ENCODE measurements around the gene LSAMP.

LSAMP gene

DNA sequence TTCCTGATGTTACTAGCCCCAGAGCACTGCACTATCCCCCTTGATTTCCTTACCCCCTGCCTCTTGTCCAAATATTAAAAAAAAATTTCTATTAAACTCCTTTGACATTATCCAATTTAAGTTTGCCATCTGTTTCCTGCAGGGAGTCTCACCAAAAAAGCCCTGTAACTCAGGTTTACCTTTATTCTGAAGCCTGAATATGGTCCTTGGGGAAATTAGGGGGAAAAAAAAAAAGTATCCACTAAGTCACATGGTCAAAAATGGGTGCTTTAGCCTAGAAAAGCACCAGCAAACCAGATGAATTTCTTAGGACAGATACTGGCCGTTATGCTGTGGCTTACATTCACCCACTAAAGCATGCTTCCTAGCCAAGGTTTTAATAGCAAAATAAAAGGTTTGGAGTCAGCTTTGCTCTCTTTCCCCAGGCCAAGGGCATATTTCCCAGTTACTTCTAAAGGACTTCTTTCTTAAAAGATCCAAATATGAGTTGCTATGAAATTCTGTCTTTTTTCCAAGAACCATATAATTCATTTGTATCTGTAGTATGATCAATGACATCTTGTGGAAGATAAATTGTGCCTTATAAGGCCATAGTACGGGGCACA, 394.9 kb downstream of the LSAMP start:
- no peak for DNase-seq

DNA sequence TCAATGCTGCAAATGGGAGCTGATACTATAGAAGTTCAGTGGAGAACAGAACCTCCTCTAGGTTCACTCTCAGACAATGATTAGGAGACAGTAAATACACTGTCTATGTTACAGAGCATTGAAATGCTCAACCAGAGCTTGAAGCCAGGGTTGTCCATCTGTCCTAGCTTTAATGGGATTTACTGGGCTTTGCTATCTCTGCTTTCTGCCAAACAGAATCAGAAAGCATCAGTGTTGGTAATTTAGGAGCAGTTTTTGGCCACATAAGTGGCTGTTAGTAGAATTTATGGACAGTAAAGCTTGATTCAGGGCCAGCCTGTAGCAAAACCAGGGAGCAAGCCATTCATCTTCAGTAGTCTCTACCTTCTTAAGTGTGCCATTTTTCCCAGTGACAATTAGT, 396.3 kb downstream of the LSAMP start:
- DNase-seq: no peak

DNA sequence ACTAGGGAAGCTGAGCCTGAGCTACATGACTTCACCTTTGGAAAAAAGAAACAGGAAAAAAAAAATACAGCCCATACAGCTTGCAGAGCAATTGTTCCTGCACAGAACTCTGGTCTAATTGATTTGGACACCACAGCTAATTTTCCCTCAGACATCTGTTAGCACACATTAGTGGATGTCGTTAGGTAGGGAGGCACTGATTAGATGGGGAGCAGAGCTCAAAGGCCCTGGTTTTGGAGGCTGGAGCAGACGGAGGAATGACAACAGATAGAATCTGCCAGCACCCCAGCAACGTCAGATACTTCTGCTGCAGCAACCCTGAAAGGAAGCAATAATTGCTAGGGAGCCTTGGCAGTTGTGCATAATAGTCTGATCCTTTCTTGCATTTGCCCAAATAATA, 398.9 kb downstream of the LSAMP start:
- DNase-seq: no peak

DNA sequence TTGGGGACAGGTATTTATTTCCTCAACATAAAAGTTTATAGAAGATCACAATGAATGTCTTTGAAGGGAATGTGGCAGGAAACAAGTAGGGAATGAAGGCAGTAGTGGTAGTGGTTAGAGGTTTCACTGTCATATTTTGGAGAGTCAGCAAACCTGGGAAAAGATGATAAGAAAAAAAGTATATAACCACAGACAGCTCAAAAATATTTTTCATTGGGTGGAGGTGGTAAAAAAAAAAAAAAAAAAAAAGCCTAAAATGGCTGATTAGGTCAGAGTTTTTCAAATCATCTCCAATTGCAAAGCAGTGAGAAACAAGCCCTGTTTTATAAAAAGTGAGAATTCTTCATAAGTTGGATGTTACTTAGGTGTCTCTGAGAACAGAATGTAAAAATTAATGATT, 400.0 kb downstream of the LSAMP start:
- no peak for DNase-seq

DNA sequence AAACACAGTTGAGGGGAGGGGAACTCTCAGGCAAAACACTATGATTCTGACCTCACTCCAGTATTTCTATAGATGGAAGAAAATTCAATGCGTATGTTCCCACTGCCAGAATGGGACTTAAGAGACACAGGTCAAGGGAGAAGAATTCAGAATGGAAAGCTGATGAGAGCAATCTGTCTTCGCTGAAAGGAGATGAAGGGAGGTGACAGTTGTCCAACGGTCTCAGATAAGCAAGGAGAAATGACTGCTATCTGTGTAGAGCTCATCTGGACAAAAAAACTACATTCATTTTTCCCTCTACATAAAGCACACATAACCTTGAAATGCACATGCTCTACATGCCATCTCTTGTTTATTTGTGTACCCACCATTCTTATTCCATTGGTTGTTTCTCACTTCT, 405.1 kb downstream of the LSAMP start:
- DNase-seq: no peak

DNA sequence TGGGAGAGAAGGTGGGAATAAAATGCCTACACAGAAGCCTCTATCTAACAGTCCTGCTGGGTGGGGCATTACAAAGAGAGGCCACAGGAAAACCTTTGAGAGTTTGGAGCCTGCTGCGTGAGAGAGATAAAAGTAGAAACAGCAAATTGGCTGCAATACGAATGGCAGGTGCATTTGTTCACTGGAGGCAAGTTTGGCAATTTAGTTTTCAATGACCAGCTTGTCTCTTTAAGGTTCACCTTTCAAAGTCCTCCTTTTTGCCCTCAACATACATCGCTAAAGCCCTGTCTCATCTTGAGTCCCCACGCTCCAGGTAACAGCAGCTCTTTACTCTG, 405.7 kb downstream of the LSAMP start:
- DNase-seq: no peak

DNA sequence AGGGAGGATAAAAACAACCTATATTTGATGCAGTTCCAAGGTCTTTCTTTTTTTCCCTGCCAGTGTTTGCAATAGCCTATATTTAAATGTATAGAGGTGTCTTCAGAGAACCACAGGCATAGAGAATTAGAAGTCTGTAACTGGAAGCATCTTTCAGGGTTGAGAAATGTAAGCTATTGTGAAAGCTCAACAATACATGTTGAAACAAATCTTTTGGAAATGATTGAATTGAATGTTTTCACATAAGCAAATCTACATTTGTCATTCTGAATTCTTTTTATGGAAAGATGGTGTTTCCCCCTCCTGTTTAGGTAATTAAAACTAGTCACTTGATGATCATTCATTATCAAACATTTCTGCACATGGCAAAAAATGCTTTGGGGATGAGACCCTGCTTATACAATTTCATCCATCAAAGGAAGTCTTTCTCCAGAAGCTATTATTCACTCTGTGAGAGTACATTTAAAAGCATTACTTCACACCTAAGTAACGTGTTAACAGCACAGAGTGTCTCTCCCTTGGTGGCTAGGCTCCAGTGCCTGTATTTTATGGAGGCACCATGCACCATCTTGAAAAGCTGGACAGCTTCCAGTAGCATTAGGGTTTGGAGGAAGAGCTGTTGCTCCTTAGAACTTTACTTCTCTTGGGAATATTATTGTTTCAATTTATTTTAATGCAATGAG, 406.2 kb downstream of the LSAMP start:
- DNase-seq: no peak

DNA sequence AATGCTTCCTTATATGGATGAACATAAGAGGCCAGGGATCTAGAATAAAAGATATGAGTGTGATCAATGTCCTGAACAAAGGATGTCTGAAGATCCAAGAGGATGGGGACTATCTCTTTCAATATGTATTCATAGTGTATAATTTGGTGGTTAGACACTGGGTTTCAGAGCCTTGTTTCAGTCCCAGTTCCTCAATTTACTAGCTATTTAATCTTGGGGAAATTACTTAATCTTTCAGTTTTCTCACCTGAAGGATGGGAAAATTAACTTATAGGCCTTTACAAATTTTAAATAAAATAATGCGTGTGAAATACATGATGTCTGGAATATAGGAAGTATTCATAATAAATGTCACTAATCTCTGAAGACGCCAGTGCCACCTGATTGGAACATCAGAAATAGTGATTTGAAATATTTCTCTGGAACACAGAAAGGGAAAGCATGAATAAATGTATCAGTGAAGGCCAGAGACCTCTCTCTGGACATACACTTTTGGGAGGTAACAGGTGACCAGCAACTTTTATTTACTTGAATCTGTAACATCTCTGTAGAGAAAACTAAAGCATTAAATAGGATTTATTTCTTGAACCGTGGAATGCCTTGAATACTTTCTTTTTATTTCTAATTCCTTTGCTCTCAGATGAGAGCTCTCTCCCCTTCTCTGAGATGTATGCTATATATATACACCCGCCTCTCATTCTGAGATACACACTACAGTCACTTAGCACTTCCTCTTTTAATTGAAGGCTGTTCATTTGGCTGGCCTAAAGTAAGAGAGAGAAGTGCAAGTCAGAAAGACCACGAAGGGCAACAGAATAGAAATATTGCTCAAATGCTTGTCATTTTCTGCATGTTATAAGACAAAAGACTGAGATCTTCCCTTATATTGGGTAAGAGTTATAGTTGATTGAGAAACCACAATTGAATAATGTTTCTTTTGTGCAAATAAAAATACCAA, 407.1 kb downstream of the LSAMP start:
- DNase-seq: no peak

DNA sequence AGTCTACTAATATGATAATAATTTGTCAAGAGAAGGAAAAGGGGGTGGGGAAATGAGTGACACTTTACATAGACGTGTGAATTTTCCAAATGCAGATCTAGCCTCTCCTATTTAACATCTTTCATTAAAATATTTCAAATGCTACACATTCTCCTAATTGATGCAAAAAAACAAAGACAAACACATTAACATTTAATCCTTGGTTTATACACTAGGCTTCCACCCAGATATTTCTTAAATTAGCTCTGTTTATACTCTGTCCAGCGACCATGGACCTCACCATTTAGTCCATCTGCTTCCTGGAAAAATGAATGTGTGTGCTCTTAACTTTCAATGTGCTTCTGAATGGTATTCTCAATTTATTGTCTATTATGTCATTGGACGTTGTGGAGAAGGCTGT, 409.9 kb downstream of the LSAMP start:
- no peak for DNase-seq

DNA sequence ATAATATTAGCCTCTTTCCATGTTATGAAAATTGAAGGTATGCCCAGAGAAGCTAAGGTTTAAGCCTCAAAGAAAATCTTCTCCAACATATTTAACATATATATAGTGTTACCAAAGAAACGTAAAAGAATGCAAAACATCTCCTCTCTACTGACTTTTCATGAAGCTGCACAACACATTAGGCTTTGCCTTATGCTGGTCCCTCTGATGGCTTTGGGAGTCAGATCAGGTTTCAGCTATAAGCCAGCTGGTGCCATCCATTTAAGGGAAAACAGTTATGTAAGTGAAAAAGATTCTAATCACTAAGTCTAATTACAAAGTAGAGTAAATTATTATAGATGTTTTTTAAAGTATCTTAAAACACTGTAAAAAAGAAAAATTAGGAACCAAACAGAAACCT, 410.5 kb downstream of the LSAMP start:
- DNase-seq: no peak

DNA sequence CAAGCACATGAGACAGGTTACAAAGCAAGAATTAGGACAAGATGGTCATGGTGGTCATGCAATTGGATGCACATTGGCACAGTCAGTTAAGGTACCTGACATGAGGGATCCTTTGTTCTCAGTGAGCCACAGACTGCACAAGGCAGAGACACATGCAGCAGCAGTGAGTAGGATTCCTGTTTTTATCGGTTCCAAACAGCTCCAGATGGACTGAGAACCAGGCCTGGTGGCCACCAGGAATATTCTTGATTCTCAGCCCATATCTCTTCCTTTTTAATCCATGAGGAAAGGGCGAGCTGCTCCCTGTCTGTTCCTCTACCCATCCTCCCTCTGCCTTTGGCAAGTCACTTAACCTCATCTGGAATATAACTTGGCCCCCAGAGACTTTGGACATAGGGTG, 411.2 kb downstream of the LSAMP start:
- no peak for DNase-seq

DNA sequence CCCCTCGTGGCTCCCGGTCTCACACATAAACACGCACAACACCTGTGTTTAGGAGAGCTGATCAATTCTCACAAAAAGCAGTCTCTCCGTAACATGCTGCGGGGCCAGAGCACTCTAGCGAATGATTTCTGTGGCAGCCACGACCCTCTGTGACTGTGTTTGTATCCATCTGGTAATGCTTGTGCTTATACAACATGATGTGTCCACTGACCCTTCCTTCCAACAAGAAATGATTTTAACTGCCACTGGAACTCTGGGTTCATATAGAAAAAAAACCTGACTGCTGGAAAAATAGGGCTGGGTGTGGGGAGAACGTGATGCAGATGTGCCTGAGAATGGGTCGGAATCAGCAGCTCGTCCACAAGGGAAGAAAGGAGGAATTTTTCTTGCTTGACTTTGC, 411.8 kb downstream of the LSAMP start:
- no peak for DNase-seq

DNA sequence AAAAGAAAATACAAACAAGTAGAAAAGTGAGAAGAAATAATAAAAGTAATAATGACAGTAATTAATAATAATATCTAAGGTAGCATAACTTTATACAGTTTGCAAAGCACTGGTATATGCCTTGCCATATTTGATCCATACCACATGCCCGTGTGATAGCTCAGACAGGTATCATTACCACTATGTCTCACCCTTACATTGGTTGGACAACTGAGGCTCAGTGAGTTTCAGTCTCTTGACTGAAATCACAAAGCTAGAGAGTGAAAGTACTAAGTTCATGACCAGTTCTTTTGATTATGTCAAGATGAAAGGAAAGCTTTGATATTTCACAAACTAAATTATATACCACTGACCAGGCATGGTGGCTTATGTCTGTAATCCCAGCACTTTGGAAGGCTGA, 413.1 kb downstream of the LSAMP start:
- no peak for DNase-seq

DNA sequence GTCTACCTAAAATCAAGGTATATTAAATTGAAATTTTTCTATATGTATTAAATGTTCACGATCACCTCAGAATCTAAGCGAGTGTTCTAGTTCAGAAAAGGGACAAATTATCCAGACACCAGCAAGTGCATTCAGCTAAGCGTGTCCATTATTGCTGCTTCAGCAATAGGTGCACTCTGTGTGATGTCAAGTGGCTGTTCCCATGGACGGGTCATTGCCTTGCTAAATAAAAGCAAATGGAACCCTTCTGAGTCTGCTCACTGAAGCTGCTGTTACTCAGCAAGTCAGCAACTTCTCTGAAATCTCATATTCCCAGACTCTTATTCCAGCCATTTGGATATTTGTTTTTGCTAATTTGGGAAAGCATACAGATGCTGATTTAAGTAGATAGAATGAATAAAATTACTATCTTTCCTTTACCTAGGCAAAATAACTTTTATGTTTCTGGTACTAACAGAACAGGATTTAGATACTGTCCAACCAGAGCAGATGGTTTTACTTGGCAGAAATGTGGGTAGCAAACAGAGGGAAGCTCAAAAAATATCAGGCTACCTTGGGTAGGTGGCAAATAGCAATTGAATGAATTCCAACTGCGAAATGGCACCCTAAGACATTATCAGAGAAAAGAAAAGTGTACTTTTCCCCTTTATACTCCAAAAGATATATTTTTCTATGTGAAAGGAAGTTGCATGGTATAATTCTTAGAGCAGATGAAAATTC, 415.0 kb downstream of the LSAMP start:
- no peak for DNase-seq

DNA sequence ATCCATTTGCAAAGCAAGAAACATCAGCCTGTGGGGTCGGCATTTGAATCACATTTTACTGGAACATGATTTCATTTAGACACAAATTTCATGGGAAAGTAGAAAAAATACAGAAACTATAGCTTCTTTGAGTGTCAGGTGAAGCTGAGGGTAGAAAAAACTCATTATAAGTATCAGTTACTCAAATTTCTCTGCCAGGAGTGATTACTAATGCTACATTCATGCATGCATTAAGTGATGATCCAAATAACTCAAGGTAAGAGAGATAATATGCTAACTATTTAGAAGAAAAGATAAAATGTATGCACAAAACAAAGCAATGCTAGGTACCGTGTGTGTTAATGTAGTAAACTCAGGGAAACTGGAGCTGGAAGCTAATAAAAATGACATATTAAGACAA, 416.0 kb downstream of the LSAMP start:
- no peak for DNase-seq

DNA sequence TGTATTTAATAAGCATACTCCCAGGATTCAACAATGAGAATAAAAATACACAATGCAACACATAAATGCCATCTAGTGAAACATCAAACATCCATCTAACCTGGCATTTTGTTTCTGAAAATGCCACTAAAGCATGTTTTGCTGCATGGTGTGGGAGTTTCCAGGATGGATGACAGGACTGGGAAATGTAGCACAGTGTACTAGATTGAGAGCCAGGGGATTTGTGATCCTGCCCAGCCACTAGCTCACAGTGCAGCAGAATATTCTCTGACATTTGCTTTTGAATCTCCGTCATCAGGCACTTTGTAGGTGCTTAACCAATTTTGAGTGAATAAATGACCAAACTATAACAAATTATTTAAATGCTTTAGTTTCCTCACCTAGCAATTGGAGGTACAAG, 417.1 kb downstream of the LSAMP start:
- DNase-seq: no peak

DNA sequence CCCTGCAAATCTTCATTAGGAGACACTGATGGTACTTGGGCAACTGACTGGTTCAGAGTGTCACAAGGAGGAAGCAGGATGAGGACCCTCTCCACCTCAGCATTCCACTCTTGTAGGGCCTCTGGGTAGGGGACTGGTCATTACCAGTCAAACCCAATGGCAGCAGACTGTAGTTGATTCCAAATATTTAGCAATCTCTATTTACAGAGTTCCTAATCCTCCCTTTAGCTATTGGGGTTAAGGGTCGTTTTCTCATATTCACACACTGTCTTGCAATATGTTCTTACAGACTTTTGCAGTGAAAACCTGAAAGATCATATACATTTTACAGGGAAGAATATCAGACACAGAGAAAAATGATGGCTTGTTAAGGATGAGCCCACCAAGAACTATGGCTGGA, 424.3 kb downstream of the LSAMP start:
- no peak for DNase-seq

DNA sequence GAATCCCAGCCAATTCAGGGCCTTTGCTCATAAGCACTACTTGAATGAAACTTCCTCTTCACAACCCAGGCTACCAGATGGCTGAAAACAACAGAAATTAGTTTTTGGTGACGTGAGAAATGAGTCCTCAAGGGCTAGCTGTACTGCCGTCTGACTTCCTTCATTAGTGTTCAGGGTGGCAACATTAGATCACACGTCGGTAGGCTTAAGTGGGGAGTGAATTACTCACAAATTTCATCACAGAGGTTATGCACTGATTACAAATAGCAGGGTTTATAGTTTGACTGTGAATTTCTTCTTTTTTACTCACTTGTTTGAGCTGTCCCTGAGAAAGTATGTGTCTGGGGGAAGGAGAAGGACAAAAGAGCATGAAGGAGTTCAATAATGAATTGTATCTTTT, 424.8 kb downstream of the LSAMP start:
- no peak for DNase-seq

DNA sequence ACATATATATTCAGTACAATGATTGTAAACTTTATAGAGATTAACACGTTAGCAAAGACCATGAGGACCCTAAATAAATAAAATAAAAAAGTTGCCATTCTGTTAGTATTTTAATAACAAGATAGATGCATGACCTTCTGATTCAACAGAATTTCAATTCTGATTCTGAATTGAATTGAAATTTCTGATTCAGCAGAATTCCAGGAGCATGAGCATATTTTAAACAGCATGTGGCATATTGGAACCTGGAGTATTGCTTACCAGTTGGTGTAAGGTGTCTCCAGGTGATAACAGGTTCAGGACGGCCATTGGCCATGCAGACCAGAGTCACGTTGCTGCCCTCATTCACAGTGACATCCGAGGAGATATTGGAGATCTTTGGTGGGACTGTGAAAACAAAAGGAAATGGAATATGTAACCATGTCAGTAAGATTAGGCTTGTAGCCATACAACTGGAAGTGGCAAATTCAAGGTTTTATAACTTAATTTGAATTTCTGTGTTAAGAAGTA, 426.0 kb downstream of the LSAMP start:
- no peak for DNase-seq

DNA sequence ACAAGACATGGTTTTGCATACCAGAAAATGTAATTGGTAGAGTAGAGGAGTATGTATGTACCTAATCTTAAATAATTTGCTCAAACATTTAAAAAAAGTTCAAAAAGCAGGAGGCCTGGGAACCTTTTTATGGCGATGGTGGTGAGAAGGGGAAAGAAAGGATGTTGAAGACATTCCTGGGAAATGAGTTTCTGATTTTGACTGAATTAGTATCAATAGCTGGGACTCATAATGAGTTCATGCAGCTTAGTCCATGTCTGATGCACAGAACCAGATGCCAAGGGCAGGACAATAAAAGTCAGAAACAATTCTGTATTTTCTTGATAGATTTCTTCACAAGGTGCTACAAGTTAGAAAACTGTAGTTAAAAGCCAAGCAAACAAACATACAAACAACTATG, 426.6 kb downstream of the LSAMP start:
- DNase-seq: no peak

DNA sequence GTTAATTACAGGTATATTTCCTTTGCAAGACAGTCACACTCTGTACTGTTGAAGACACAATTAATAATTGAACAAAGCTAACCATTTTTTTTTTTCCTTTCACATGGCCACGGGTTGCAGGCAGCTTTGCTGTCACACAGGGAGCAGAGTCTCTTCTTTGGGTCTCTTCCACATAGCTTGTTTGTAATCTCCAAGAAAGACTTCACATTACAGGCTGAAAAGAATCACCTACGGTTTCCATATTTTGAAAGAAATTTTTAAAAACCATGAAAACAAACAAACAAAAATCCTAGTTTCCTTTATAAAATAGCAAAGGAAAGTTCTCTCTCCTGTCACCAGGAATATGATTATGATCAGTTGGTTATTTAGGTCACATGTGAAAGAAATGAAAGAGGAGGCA, 429.4 kb downstream of the LSAMP start:
- no peak for DNase-seq

DNA sequence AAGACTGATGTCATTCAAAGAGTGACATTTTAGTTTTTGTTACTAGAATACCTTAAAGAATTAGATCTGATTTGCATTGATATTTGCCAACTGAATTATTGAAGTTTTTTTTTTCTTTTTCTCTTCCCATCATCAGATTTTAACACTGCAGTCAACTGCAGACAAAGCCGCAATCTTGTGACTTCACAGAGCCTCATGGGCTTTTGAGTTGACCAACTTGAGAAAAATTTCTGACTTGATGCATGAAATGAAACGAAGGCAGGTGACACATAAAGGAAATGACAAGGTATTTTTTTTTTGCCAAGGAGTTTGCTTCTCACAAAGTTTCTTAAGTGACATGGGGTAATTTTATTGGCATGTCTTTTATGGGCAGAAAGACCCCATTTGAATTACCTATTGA, 438.3 kb downstream of the LSAMP start:
- no peak for DNase-seq

DNA sequence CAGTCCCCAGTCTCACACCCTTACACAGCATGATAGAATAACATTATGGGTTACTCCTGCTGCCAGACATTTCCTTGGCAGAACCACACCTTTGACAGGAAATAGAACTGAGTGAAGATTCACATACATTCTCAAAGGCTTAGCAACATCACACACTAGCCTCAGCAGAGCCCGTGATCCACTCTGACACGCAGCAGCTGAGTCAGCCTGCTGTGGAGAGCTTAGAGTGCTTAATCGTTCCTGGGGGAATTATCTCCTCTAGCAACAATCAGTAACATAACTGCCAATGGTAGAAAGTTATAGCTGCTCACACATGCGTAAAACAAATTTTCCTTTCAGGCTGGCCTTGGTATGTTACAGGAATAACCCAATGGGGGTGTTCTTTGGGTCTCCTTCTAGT, 439.9 kb downstream of the LSAMP start:
- DNase-seq: peak; percentile 71
